Measurements from ENCODE around the gene LMLN. TPM values are rescaled to one million over a fixed set of nuclear protein-coding genes. Genes with fewer than 3 reads are reported as not detected.

The LMLN gene
- total RNA-seq, 1 donor from 2014 or later = 18.9 TPM

DNA sequence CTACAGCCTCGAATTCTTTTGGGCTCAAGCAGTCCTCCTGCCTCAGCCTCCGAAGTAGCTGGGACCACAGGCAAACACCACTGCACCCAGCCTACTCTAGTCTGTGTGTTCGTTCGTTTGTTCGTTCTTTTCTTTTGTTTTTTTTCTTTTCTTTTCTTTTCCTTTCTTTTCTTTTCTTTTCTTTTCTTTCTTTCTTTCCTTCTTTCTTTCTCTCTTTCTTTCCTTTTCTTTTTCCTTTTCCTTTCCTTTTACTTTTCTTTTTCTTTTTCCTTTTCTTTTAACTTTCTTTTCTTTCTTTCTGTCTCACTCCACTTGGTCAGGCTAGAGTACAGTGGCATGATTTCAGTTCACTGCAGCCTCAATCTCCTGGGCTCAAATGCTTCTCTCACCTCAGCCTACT is 36.8 kb downstream of the LMLN start:
- Histone ChIP-seq H3K27me3 (no peaks in the 10 kb centered on the region), H3K36me3 (no peaks in the 10 kb centered on the region), H3K4me3 (no peak overlapping the region), H3K9me3 (no peaks in the 10 kb centered on the region), H3K4me1 (no peaks in the 10 kb centered on the region), H3K27ac (no peak overlapping the region)
- DNase-seq (ENCODE audit: extremely low spot score in 2 of 2) = no peak
- TF ChIP-seq POLR2AphosphoS5 (IDR thresholded peaks at IDR 0.05; ENCODE audit: insufficient read depth in 1 of 2, low read depth in 1 of 2) (no peak), POLR2A (IDR thresholded peaks at IDR 0.05) (no peak)
- TF ChIP-seq, protein P1, sequence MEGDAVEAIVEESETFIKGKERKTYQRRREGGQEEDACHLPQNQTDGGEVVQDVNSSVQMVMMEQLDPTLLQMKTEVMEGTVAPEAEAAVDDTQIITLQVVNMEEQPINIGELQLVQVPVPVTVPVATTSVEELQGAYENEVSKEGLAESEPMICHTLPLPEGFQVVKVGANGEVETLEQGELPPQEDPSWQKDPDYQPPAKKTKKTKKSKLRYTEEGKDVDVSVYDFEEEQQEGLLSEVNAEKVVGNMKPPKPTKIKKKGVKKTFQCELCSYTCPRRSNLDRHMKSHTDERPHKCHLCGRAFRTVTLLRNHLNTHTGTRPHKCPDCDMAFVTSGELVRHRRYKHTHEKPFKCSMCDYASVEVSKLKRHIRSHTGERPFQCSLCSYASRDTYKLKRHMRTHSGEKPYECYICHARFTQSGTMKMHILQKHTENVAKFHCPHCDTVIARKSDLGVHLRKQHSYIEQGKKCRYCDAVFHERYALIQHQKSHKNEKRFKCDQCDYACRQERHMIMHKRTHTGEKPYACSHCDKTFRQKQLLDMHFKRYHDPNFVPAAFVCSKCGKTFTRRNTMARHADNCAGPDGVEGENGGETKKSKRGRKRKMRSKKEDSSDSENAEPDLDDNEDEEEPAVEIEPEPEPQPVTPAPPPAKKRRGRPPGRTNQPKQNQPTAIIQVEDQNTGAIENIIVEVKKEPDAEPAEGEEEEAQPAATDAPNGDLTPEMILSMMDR (IDR thresholded peaks at IDR 0.05) = no peak
- intact Hi-C loops (cut with DNase I) = no loop called here

DNA sequence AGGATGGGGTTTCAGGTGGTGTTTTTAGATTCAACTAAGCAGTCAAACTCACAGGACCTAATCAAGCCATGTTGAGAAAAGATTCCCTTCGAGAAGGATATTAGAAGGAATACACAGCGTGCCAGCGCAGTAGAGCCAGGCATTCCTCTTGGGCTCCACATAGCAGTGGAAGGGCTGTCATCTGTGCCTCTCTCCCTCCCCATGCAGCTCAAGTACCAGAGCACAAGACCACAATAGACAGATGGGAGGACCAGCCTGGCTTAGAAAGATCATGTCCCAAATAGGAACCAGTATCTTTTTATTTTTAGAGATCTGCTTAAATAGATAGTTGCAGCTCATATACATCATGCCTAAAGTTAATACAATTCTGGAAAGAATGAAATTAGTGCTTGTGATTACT is 37.9 kb downstream of the LMLN start:
- Histone ChIP-seq H3K4me3 (no peak overlapping the region), H3K27ac (no peak overlapping the region), H3K4me1 (no peaks in the 10 kb centered on the region), H3K27me3 (no peaks in the 10 kb centered on the region), H3K36me3 (no peaks in the 10 kb centered on the region), H3K9me3 (no peaks in the 10 kb centered on the region)
- intact Hi-C loops (cut with DNase I) = no loop called here
- TF ChIP-seq POLR2A (IDR thresholded peaks at IDR 0.05) (no peak), POLR2AphosphoS5 (IDR thresholded peaks at IDR 0.05; ENCODE audit: insufficient read depth in 1 of 2, low read depth in 1 of 2) (no peak)
- TF ChIP-seq, protein P1 (IDR thresholded peaks at IDR 0.05) = no peak
- no peak for DNase-seq (ENCODE audit: extremely low spot score in 2 of 2)

DNA sequence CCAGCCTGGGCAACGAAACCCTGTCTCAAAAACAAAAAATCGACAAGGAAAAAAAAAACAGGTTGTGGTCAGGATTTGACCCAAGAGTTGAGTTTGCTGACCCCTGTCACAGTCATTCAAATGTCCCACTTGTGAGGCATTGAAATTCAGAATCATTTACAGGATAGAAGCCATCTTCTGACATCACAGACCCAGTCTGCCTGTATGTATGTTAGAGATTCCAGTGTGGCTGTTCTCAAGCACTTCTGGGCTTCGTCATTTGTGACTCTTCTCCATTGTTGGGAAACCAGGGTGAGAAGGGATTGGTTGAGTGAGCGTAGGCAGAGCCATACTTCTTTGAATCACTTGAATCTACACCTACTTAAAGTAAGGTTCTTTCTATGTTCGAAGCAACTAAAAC is 57.1 kb downstream of the LMLN start:
- H3K9me3 ChIP-seq = no peaks in the 10 kb centered on the region
- H3K4me1 ChIP-seq = no peaks in the 10 kb centered on the region
- H3K36me3 ChIP-seq = peaks cover 0 to 4% of the 10 kb centered on the region in 2 donors
- intact Hi-C loops (cut with DNase I) = no loop called here
- H3K27ac ChIP-seq = no peak overlapping the region
- TF ChIP-seq POLR2AphosphoS5 (IDR thresholded peaks at IDR 0.05; ENCODE audit: insufficient read depth in 1 of 2, low read depth in 1 of 2) = no peak
- TF ChIP-seq POLR2A (IDR thresholded peaks at IDR 0.05) = no peak
- TF ChIP-seq, protein P1 (IDR thresholded peaks at IDR 0.05) = no peak
- no peak overlapping the region for H3K4me3 ChIP-seq
- DNase-seq (ENCODE audit: extremely low spot score in 2 of 2) = no peak
- no peaks in the 10 kb centered on the region for H3K27me3 ChIP-seq

DNA sequence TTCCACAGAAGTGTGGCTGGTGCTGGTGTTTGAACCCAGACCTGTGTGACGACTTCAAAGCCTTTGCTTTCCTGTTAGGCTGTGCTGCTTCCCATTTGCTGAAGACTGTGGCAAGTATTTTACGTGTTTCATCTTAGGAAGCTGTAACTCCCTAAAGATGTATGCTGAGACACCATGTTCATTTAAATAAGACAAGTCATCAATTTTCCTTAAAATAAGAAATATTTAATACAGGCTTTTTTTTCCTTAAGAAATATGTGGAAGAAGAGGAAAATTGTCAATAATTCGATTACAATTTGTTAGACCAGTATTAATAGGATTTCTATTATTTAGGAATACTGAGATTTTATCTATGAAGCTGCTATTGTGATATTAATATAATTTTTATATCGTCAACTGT is 58.4 kb downstream of the LMLN start:
- intact Hi-C loops (cut with DNase I) = no loop called here
- DNase-seq (ENCODE audit: extremely low spot score in 2 of 2) = no peak
- TF ChIP-seq POLR2AphosphoS5 (IDR thresholded peaks at IDR 0.05; ENCODE audit: insufficient read depth in 1 of 2, low read depth in 1 of 2) (no peak), POLR2A (IDR thresholded peaks at IDR 0.05) (no peak)
- TF ChIP-seq, protein P1 (IDR thresholded peaks at IDR 0.05) = no peak
- Histone ChIP-seq H3K36me3 (peaks cover 0 to 4% of the 10 kb centered on the region in 2 donors), H3K4me3 (no peak overlapping the region), H3K27ac (no peak overlapping the region), H3K27me3 (no peaks in the 10 kb centered on the region), H3K9me3 (no peaks in the 10 kb centered on the region), H3K4me1 (no peaks in the 10 kb centered on the region)

DNA sequence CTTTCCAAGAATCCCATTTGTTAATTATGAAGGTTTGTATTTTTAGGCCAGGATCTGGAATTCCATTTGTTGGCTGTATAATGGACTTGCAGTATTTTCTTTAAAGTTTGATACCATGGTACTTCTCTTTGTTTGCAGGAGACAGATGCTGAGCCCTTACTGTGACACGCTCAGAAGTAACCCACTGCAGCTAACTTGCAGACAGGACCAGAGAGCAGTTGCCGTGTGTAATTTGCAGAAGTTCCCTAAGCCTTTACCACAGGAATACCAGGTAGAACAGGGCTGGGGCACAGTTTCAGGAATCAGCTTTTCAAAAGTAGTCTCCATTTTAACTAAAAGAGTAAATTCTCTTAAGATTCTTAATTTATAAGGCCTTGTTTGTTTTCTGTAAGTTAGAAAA is 59.1 kb downstream of the LMLN start:
- intact Hi-C loops (cut with DNase I) = no loop called here
- Histone ChIP-seq H3K27me3 (no peaks in the 10 kb centered on the region), H3K4me1 (no peaks in the 10 kb centered on the region), H3K4me3 (no peak overlapping the region), H3K9me3 (no peaks in the 10 kb centered on the region), H3K27ac (no peak overlapping the region), H3K36me3 (peaks cover 0 to 4% of the 10 kb centered on the region in 2 donors)
- TF ChIP-seq, protein P1 (IDR thresholded peaks at IDR 0.05) = no peak
- TF ChIP-seq POLR2AphosphoS5 (IDR thresholded peaks at IDR 0.05; ENCODE audit: insufficient read depth in 1 of 2, low read depth in 1 of 2) (no peak), POLR2A (IDR thresholded peaks at IDR 0.05) (no peak)
- no peak for DNase-seq (ENCODE audit: extremely low spot score in 2 of 2)
